Left lung (tissue), 10 donors: ENCODE data around the gene WNT9B. TPM values are rescaled to one million over a fixed set of nuclear protein-coding genes. Genes with fewer than 3 reads are reported as not detected.

Experiments
- ATAC-seq: fragments of 200-7000 bp; cut with Tn5 transposase; one replicate; pipeline ENCODE4 v1.9.1; 2020; ENCODE audit warnings: moderate library complexity
- DNase-seq, 4 donors: peaks; one replicate each; pipeline ENCODE4 v3.0.0-alpha.2; 2013 to 2020
- H3K27ac ChIP-seq, 2 donors: fragments of 200-600 bp; sonication (generic) in 1 of 2; one replicate each; pipeline versions ENCODE4 v1.5.0 to v1.8.0; 2020 to 2021
- H3K27me3 ChIP-seq, 2 donors: fragments of 200-600 bp; sonication (generic) in 1 of 2; one replicate each; pipeline versions ENCODE4 v1.5.0 to v1.8.0; 2020 to 2021
- H3K36me3 ChIP-seq, 2 donors: fragments of 200-600 bp; sonication (generic) in 1 of 2; one replicate each; pipeline versions ENCODE4 v1.5.0 to v1.8.0; 2020 to 2021
- H3K4me1 ChIP-seq, 2 donors: fragments of 200-600 bp; one replicate each; pipeline ENCODE4 v1.8.0; 2021
- H3K4me3 ChIP-seq, 2 donors: fragments of 200-600 bp; sonication (generic) in 1 of 2; one replicate each; pipeline versions ENCODE4 v1.5.0 to v1.8.0; 2020 to 2021; ENCODE audit warnings: mild to moderate bottlenecking in 1 of 2
- H3K9me3 ChIP-seq, 2 donors: fragments of 200-600 bp; sonication (generic) in 1 of 2; one replicate each; pipeline versions ENCODE4 v1.5.0 to v1.8.0; 2020 to 2021
- intact Hi-C, 2 donors: fragments of 100-400 bp; cut with DNase I; formaldehyde crosslinking; loops; one replicate each; pipeline versions ENCODE4 v1.11.2 to v1.14.2; 2022
- polyA plus RNA-seq, 6 donors: library from polyadenylated mRNA; unstranded; fragments of 120-200 nt; gene quantifications; one replicate each; pipeline ENCODE4 v1.2.1, GENCODE V29; 2013; ENCODE audit not compliant: insufficient read length in 6 of 6
- total RNA-seq, 2 donors: library from RNA; stranded (reverse); fragmentation: NEBNext Ultra II Directional; extraction: Animal tissue kit (Norgen Biotek cat#: 25700); gene quantifications; one replicate each; pipeline ENCODE4 v1.2.1, GENCODE V29; 2021
- TF ChIP-seq, protein P1 (sequence below), 2 donors: fragments of 200-600 bp; sonication (generic) in 1 of 2; IDR thresholded peaks; one replicate each; pipeline versions ENCODE4 v1.5.0 to v1.8.0; 2021; ENCODE audit warnings: antibody characterized with exemption in 2 of 2
- donor health status: DM: no; HTN: yes; CAD: no.
- donor health status: DM: no; HTN: no; CAD: no.

The WNT9B gene
- total and polyA plus RNA-seq, 8 donors = 0.07 to 1.2 (median 0.21) TPM

DNA sequence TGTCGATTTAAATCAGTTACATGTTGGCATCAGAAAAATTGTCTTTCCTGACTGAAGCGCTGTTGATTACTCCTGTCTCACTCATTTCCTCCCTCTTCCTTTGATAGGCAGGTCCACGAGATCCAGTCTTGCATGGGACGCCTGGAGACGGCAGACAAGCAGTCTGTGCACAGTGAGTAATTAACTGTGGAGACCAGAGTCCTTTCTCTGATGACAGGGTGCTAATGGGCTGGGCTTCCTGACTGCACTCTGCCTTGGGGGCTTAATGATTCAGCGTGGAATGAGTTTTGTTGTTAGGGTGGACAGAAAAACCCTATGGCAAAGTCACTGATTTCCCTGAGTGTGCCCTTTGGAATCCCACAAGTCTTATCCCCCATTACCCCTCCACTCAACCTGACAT lies 78.0 kb downstream of the WNT9B start:
- Histone ChIP-seq H3K4me1 (peaks cover under 1 to 45% of the 10 kb centered on the region in 2 donors), H3K4me3 (no peak overlapping the region), H3K27ac (peak overlapping the region in 1 of 2 donors; percentile 39), H3K27me3 (no peaks in the 10 kb centered on the region), H3K9me3 (no peaks in the 10 kb centered on the region), H3K36me3 (peaks cover 0 to 61% of the 10 kb centered on the region in 2 donors)
- ATAC-seq (no peak), DNase-seq (no peak)
- TF ChIP-seq, protein P1, sequence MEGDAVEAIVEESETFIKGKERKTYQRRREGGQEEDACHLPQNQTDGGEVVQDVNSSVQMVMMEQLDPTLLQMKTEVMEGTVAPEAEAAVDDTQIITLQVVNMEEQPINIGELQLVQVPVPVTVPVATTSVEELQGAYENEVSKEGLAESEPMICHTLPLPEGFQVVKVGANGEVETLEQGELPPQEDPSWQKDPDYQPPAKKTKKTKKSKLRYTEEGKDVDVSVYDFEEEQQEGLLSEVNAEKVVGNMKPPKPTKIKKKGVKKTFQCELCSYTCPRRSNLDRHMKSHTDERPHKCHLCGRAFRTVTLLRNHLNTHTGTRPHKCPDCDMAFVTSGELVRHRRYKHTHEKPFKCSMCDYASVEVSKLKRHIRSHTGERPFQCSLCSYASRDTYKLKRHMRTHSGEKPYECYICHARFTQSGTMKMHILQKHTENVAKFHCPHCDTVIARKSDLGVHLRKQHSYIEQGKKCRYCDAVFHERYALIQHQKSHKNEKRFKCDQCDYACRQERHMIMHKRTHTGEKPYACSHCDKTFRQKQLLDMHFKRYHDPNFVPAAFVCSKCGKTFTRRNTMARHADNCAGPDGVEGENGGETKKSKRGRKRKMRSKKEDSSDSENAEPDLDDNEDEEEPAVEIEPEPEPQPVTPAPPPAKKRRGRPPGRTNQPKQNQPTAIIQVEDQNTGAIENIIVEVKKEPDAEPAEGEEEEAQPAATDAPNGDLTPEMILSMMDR (IDR thresholded peaks at IDR 0.05) = no peak
- intact Hi-C loops = no loop called here

DNA sequence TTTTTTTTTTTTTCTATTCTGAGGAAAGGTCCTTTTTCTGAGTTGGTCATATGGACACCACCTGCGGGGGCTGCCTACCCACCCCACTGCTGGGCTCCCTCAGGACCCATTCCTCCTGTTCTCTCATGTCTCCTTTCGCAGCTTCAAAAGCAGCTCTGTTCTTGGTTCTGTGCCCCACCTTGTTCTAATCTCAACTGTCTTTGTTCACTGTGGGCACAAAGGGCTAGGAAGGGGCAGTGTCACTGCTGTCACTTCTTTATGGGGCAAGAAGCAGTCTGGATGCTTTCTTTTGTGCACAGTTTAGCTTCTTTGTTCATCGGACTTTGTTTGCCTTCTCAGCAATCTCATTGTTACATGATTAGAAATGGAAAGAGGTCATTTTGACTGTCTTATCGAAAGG lies 78.7 kb downstream of the WNT9B start:
- DNase-seq = no peak
- peaks cover 0 to 39% of the 10 kb centered on the region in 2 donors for H3K4me1 ChIP-seq
- TF ChIP-seq, protein P1 (IDR thresholded peaks at IDR 0.05) = no peak
- H3K9me3 ChIP-seq = no peaks in the 10 kb centered on the region
- intact Hi-C loops = loop anchor here in 1 of 2 donors (10.0 kb wide), 1 partner anchor 85 kb away; no protein-coding TSS in a partner anchor
- H3K27me3 ChIP-seq = no peaks in the 10 kb centered on the region
- H3K4me3 ChIP-seq = no peak overlapping the region
- no peak for ATAC-seq
- H3K36me3 ChIP-seq = peaks cover 0 to 67% of the 10 kb centered on the region in 2 donors
- H3K27ac ChIP-seq = peak overlapping the region in 1 of 2 donors; percentile 39

DNA sequence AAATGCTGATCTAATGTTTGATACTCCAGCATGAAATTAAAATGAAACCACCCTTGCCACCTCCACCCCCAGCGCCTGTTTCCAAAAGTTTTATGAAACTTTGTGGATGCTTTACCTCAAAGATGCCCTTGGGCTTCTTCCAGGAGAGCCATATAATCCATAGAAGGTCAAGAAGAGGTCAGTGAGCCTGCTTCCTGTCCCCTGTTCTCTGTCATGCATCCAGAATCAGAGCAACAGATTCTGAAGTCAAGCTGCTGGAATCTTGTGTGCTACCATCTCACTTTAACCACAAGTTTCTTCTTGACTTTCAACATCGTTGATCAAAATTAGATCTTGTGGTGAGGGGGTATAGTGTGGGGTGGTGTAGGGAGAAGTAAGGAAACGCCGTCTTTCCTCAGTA lies 80.2 kb downstream of the WNT9B start:
- no peak overlapping the region for H3K4me3 ChIP-seq
- DNase-seq = no peak
- no peak overlapping the region for H3K27ac ChIP-seq
- no peaks in the 10 kb centered on the region for H3K27me3 ChIP-seq
- H3K36me3 ChIP-seq = peaks cover 0 to 83% of the 10 kb centered on the region in 2 donors
- no peak for ATAC-seq
- TF ChIP-seq, protein P1 (IDR thresholded peaks at IDR 0.05) = no peak
- intact Hi-C loops = loop anchor here in 1 of 2 donors (10.0 kb wide), 1 partner anchor 87 kb away; no protein-coding TSS in a partner anchor
- H3K9me3 ChIP-seq = no peaks in the 10 kb centered on the region
- H3K4me1 ChIP-seq = peaks cover 0 to 24% of the 10 kb centered on the region in 2 donors

DNA sequence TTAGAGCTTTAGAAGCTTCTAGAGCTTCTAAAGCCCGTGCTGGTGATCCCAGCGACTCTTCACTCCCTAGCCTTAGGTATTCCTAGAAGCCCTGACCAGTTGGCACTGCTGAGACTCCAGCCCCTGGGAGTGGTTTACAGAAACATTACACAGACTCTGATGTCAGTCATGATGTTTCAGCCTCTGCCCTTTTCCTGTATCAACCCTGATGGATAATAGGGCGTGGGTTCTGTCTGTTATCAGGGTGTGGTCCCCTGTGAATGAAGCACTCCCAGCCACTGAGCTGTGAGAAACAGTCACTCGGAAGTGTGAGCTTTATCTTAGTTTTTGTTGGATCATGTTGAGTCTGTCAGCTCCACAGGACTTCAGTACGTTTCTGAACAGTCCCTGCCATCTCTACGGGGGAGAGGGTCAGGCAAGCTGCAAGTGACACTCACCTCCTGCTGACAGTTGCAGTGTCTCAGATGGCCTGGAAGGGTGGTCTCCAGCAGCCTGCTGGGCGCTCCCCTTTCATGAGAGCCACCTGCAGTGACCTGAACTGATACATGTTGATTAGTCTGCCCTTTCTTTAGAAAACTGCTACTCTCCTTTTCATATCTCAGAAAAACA lies 84.4 kb downstream of the WNT9B start:
- no peak overlapping the region for H3K4me3 ChIP-seq
- H3K27ac ChIP-seq = peak overlapping the region in 1 of 2 donors; percentile 15
- peaks cover 0 to 100% of the 10 kb centered on the region in 2 donors for H3K36me3 ChIP-seq
- H3K4me1 ChIP-seq = no peaks in the 10 kb centered on the region
- TF ChIP-seq, protein P1 (IDR thresholded peaks at IDR 0.05) = no peak
- no peaks in the 10 kb centered on the region for H3K9me3 ChIP-seq
- no peak for ATAC-seq
- no peaks in the 10 kb centered on the region for H3K27me3 ChIP-seq
- intact Hi-C loops = loop anchor here in 1 of 2 donors (10.0 kb wide), 1 partner anchor 91 kb away; no protein-coding TSS in a partner anchor
- no peak for DNase-seq

Other genes starting within 250 kb of the WNT9B start
- 1 to 10 TPM; 1.7 to 3.0 TPM for gene WNT3, start 32.9 kb upstream of the WNT9B start, total RNA-seq
- 1 to 10 TPM; 1.8 to 2.4 (median 2.4) TPM for gene WNT3, start 32.9 kb upstream of the WNT9B start, polyA plus RNA-seq
- 10 to 100 TPM; 53.9 to 67.4 TPM for gene GOSR2, start 71.6 kb downstream of the WNT9B start, total RNA-seq
- gene GOSR2, start 71.6 kb downstream of the WNT9B start, polyA plus RNA-seq = 10 to 100 TPM; 42.5 to 53.5 (median 45.2) TPM
- gene RPRML, start 127.7 kb downstream of the WNT9B start, total RNA-seq = not detected
- gene RPRML, start 127.7 kb downstream of the WNT9B start, polyA plus RNA-seq = not detected